Stimulated activated CD4-positive, alpha-beta T cell treated with anti-CD3 and anti-CD28 coated beads, Interleukin-2, amount 100 ng/mL, for 24 hours (primary cell): ENCODE measurements around the gene WIPF3.

Experiments used
- DNase-seq, 2 donors: peaks; one replicate each; pipeline ENCODE4 v3.0.0-alpha.2; 2020

Gene WIPF3

GRCh38 chr7:29918850-29919249, 112.5 kb downstream of the WIPF3 start:
- DNase-seq, result no peak

- no peak for DNase-seq
Measured at GRCh38 chr7:29919790-29920189, 113.5 kb downstream of the WIPF3 start.

GRCh38 chr7:29920491-29920890, 114.2 kb downstream of the WIPF3 start:
- DNase-seq, result no peak

DNA sequence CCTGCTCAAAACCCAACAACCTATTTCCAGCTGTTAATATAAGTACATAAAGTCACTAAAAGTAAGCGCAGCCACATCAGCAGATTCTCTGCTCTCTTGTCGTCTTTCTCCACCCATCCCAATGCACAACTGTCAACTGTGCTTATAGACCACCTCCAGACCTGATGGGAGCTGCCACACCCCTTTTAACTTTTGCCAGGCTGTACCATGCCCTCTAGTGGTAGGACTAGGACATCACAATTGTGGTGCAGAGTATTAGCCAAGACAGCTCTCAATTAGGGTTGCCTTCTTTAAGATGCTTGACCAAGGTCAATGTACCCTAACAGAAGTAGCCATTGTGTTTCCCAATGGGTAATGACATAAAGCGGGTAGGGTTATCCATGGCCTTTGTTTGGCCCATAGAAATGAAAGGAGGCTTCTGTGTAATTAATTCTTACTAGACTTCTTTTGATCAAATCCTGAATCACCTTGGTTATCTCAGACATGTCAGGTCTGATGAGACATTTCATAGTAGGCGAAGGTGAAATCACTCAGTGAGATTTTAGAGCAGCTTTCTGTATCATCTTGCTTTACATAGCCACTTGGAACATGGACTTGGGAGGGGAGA, 115.2 kb downstream of the WIPF3 start:
- DNase-seq, result peak; percentile 24 to 42

DNA sequence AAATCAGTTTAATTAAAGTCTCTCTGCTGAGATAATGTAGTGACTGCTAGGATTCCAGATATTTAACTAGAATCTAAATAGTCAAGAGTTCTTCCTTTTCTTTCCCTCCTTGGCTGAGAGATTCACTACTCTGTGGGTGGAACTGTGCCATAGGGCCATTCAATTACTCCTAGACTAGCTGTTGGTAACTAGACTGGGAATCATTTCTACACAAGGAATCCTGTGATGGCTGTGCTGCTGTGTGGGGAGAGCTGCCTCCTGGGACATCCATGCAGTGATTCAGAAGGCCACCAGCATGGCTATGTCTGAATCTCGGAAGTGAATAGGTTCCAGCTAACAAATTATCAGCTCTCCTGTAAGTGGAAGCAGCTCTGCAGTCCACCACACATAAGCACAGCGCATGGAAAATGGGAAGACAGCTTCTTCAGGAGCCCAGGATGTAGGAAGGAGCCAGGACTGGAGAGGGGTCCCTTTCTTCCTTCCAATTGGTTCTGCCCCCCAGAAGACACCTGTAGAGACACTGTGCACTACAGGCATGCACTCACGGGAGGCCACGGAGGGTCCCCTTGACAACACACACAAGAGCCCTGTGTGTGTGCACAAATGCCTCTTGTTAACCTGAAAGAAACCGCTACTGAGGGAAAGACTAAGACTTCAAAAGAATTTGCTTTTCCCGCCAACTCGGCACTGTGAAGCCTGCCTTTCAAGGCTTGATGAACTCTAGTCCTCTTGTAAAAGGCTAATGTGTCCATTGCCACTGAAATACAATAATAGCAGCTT, 116.8 kb downstream of the WIPF3 start:
- no peak for DNase-seq

- DNase-seq, result no peak
Measured at GRCh38 chr7:29924006-29924405, 117.7 kb downstream of the WIPF3 start.

- no peak for DNase-seq
Measured at GRCh38 chr7:29924684-29925083, 118.4 kb downstream of the WIPF3 start.

DNA sequence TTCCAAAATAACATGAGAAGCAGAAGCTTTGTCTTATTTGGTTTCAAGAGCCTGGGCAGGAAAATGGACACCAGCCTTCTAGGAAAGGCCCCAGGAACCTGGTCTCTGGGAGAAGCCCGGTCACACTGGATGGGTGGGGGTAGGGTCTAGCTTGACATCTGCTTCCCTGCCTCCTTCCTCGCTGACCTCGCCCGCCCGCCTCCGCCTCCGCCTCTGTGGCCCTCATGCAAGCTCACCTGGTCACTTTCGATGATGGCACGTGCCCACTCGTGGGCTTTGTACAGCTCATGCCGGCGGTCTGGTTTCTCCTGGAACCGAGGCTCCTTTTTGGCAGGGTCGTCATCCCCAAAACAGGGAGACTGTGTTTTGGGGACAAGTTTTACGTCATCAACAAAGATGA, 119.9 kb downstream of the WIPF3 start:
- DNase-seq, result no peak

DNA sequence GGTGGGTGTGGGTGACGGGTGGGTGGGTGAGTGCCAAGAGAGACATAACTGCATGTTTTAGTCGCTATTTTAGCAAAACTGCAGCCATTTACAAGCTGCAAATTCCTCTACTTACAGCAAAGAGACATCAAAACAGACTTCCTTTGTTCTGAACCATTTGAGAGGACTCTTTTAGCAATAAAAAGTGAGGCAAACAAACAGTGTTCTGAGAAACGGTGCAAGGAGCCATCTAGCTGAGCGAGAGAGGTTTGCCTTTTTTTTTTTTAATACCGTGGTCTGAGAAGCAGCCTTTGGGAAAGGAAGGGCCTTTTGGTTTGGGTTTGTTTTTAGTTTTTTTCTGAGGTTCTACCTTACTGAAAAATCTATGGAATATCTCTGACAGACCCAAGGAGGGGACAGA, 120.4 kb downstream of the WIPF3 start:
- DNase-seq, result no peak

GRCh38 chr7:29929018-29929807, 122.9 kb downstream of the WIPF3 start:
- no peak for DNase-seq

GRCh38 chr7:29935111-29935510, 128.8 kb downstream of the WIPF3 start:
- no peak for DNase-seq

- no peak for DNase-seq
Measured at GRCh38 chr7:29937132-29937531, 130.8 kb downstream of the WIPF3 start.

- DNase-seq, result no peak
Measured at GRCh38 chr7:29940199-29940598, 133.9 kb downstream of the WIPF3 start.

GRCh38 chr7:29945259-29945809, 139.0 kb downstream of the WIPF3 start:
- DNase-seq, result no peak

DNA sequence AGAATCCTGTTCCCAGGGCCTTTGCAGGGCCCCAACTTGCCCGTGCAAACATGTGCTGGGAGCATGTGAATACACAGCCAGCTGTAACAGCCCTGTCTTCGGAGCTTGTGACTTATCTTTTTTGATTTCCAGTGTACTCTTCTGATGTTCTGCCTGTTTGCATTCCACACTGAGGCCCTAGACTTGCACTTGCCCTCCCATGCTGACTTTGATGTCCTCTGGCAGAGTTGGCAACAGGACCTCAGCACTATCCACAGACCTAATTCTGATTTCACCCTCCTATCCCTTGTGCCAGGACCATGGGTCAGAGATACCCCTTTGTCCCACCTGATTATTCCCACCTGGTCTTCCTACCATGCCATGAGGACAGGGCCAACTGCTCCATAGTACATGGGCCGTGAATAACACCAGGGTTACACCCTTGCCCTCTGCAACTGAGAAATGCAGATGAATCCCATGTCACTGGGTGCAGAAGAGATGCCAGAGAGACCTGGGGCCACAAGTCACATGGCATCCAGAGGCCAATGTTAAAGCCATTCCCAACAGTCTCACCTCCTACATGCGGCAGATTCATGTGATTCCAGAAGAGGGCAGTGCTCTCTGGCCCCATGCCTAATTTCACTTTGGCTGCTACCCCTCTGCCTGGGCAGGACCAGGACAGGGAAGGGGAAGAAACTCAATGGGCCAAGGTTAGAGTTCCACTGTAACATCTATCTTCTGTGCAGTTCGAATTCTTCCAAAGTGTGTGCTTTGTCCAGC, 140.3 kb downstream of the WIPF3 start:
- DNase-seq, result no peak

GRCh38 chr7:29948587-29948986, 142.3 kb downstream of the WIPF3 start:
- no peak for DNase-seq

- DNase-seq, result no peak
Measured at GRCh38 chr7:29950480-29950879, 144.2 kb downstream of the WIPF3 start.

GRCh38 chr7:29951206-29951605, 144.9 kb downstream of the WIPF3 start:
- DNase-seq, result no peak

GRCh38 chr7:29953726-29954347, 147.5 kb downstream of the WIPF3 start:
- DNase-seq, result no peak

DNA sequence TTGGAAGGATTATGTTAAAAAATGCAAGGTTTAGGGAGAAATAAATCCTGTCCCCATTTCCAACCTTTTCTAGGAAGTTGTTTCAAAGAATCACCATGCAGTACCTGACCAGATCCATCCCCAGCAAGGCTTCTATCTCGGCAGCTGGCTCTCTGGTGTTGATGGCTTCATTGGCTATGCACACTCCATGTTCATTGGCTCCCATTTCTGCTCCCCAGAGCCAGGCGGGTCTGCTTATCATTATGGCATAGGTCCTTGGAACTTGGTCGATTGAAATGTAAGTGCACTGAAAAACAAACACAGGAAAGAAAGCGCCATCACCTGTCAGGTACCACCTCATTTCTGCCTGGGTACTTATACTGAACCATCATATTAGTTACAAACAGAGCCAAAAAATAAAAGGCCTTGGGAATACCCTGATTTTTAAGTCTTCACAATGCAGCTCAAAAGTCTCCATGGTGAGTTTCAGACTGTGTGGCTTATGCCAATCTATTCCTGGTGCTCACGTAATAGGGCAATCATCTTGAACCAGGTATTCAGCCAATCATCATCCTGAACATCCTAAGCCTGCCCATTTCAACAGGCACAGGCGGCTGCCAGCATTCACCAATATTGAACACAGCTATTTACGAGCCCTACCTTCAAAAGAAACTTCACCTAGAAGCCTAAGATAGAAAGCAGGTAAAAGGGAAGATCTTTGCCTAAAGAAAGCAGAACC, 148.9 kb downstream of the WIPF3 start:
- DNase-seq, result no peak

GRCh38 chr7:29955799-29956486, 149.6 kb downstream of the WIPF3 start:
- DNase-seq, result no peak
